ENCODE data around the gene TPRN. TPM values are rescaled to one million over a fixed set of nuclear protein-coding genes. Genes with fewer than 3 reads are reported as not detected.

Gene TPRN
- total RNA-seq, 4 donors from 2014 or later = 13.0 to 34.2 (median 15.8) TPM

DNA sequence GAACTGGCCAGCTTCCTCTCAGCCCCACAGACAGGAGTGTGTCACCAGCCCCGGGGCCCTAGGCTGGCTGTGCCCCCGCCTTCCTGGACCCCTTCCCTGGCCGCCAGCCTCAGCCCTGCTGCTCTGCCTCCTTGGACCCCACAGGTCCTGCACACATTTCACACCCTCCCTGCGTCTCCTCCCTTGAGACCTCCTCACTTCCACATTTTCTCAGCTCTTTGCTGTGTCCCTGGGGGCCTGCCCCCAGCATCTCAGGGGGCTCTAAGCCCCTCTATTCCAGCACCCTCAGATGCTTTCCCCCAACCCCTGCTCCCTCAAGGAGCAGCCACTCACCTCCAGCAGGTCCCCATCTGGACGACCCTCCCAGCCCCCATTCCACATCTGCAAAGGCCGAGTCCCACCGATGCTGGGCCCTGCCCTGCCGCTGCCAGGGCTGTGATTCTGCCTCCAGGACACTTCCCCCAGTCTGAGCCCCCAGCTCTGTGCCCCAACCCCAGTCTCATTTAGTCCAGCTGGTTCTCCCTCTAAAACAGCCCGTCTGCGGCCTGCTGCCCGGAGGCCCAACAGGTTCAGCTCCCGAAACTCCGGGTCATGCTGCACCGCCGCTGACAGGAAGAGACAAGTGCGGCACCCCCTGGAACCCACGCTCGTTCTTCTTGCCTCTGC, 34.4 kb upstream of the TPRN start:
- H3K9me3 ChIP-seq = no peaks in the 10 kb centered on the region
- DNase-seq = no peak
- H3K4me3 ChIP-seq = no peak overlapping the region
- peaks cover 0 to 64% (median 0%) of the 10 kb centered on the region in 4 donors for H3K27me3 ChIP-seq
- intact Hi-C loops (cut with DNase I) = loop anchor here (10.0 kb wide), 1 partner anchor 50 kb away; the partner anchor contains the start of genes ANAPC2 and SSNA1
- peaks cover 16 to 46% (median 22%) of the 10 kb centered on the region in 3 donors for H3K4me1 ChIP-seq
- no peak overlapping the region for H3K27ac ChIP-seq
- 58 to 64% methylated on average over 10 to 15 of the region's 18 CpGs for WGBS, 2 donors
- TF ChIP-seq, protein P1, sequence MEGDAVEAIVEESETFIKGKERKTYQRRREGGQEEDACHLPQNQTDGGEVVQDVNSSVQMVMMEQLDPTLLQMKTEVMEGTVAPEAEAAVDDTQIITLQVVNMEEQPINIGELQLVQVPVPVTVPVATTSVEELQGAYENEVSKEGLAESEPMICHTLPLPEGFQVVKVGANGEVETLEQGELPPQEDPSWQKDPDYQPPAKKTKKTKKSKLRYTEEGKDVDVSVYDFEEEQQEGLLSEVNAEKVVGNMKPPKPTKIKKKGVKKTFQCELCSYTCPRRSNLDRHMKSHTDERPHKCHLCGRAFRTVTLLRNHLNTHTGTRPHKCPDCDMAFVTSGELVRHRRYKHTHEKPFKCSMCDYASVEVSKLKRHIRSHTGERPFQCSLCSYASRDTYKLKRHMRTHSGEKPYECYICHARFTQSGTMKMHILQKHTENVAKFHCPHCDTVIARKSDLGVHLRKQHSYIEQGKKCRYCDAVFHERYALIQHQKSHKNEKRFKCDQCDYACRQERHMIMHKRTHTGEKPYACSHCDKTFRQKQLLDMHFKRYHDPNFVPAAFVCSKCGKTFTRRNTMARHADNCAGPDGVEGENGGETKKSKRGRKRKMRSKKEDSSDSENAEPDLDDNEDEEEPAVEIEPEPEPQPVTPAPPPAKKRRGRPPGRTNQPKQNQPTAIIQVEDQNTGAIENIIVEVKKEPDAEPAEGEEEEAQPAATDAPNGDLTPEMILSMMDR (IDR thresholded peaks at IDR 0.05) = no peak
- no peak for TF ChIP-seq POLR2A (IDR thresholded peaks at IDR 0.05)
- no peaks in the 10 kb centered on the region for H3K36me3 ChIP-seq

DNA sequence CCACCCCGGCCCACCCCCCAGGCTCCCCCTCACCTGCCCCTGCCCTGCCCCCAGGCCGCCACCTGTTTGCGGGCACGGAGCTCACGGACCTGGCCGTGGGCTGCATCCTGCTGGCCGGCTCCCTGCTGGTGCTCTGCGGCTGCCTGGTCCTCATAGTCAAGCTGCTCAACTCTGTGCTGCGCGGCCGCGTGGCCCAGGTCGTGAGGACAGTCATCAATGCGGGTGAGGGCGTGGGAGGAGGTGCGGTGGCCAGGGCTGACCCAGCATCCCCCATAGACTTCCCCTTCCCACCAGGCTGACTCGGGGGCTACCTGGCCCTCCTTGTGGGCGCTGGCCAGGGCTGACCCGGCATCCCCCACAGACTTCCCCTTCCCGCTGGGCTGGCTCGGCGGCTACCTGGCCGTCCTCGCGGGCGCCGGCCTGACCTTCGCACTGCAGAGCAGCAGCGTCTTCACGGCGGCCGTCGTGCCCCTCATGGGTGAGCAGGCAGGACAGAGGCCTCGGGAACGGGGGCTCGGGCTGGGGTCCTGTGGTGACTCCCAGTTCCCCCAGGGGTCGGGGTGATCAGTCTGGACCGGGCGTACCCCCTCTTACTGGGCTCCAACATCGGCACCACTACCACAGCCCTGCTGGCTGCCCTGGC, 33.6 kb upstream of the TPRN start:
- WGBS, 2 donors = 51 to 68% methylated on average over 5 to 16 of the region's 40 CpGs
- Histone ChIP-seq H3K4me1 (peaks cover 15 to 38% (median 16%) of the 10 kb centered on the region in 3 donors), H3K27me3 (peaks cover 0 to 71% (median 0%) of the 10 kb centered on the region in 4 donors), H3K4me3 (no peak overlapping the region), H3K36me3 (no peaks in the 10 kb centered on the region), H3K9me3 (no peaks in the 10 kb centered on the region), H3K27ac (no peak overlapping the region)
- no peak for TF ChIP-seq POLR2A (IDR thresholded peaks at IDR 0.05)
- TF ChIP-seq, protein P1 (IDR thresholded peaks at IDR 0.05) = no peak
- DNase-seq = no peak
- intact Hi-C loops (cut with DNase I) = loop anchor here (10.0 kb wide), 1 partner anchor 49 kb away; the partner anchor contains the start of genes ANAPC2 and SSNA1

DNA sequence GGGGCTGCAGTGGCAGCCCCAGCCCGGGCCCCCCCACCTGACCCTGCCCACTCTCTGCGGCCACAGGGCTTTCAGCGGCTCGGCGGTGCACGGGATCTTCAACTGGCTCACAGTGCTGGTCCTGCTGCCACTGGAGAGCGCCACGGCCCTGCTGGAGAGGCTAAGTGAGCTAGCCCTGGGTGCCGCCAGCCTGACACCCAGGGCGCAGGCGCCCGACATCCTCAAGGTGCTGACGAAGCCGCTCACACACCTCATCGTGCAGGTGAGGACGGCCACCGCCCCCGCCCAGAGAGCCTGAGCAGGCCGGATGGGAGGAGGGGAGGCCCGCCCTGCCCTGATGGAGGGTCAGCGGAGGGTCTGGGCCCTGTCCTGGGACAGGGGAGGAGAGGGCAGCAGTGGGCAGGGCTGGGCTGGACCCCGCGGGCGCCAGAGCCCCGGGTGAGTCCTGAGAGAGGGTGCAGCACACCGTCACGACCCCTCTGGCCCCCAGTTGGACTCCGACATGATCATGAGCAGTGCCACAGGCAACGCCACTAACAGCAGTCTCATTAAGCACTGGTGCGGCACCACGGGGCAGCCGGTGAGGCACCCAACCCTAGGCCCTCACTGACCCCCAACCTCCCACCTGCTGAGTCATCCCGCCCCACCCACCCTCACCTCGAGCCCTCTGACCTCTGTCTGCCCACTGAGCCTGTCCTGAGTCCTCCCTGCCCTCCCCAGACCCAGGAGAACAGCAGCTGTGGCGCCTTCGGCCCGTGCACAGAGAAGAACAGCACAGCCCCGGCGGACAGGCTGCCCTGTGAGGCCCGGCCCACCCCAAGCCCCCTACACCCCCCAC, 32.8 kb upstream of the TPRN start:
- TF ChIP-seq, protein P1 (IDR thresholded peaks at IDR 0.05) = no peak
- TF ChIP-seq POLR2A (IDR thresholded peaks at IDR 0.05) = no peak
- Histone ChIP-seq H3K36me3 (no peaks in the 10 kb centered on the region), H3K4me1 (peaks cover 12 to 32% (median 14%) of the 10 kb centered on the region in 3 donors), H3K27me3 (peaks cover 0 to 79% (median 0%) of the 10 kb centered on the region in 4 donors), H3K4me3 (no peak overlapping the region), H3K9me3 (no peaks in the 10 kb centered on the region), H3K27ac (no peak overlapping the region)
- DNase-seq = no peak
- WGBS, 2 donors = 60 to 76% methylated on average over 2 to 5 of the region's 40 CpGs
- intact Hi-C loops (cut with DNase I) = loop anchor here (10.0 kb wide), 1 partner anchor 49 kb away; the partner anchor contains the start of genes ANAPC2 and SSNA1

DNA sequence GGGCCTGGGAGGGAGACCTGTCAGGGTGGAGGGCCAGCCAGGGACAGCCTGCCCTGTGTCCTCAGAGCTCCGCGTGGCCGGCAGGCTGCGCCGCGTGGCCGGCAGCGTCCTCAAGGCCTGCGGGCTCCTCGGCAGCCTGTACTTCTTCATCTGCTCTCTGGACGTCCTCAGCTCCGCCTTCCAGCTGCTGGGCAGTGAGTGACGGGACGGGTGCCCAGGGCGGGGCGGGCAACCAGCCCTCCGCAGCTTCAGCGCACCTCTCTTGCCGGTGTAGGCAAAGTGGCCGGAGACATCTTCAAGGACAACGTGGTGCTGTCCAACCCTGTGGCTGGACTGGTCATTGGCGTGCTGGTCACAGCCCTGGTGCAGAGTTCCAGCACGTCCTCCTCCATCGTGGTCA, 32.0 kb upstream of the TPRN start:
- Histone ChIP-seq H3K27ac (no peak overlapping the region), H3K36me3 (no peaks in the 10 kb centered on the region), H3K4me3 (no peak overlapping the region), H3K9me3 (no peaks in the 10 kb centered on the region), H3K4me1 (peaks cover 14 to 32% (median 19%) of the 10 kb centered on the region in 3 donors), H3K27me3 (peaks cover 0 to 87% (median 0%) of the 10 kb centered on the region in 4 donors)
- no peak for DNase-seq
- no peak for TF ChIP-seq POLR2A (IDR thresholded peaks at IDR 0.05)
- TF ChIP-seq, protein P1 (IDR thresholded peaks at IDR 0.05) = no peak
- intact Hi-C loops (cut with DNase I) = loop anchor here (10.0 kb wide), 1 partner anchor 48 kb away; the partner anchor contains the start of genes ANAPC2 and SSNA1
- 50% methylated on average over 2 of the region's 24 CpGs; no CpG with 5 or more reads in 1 of the 2 donors for WGBS, 2 donors

Measured in esophagus squamous epithelium (tissue), 5 donors.